Hematopoietic multipotent progenitor cell treated with erythropoietin and hydrocortisone succinate and interleukin-3 and kit ligand, for 4 days (in vitro differentiated cells): ENCODE measurements around the gene AKAP10.
"Not testable (repeated sequence)": the region's sequence is repeated elsewhere in the genome, so short reads cannot be mapped to it uniquely, and the experiment has no call there.

Experiments used
- DNase-seq: peaks from one replicate; pipeline ENCODE4 v3.0.0-alpha.2; 2015

AKAP10 gene

GRCh38 chr17:19915245-19915978 is 62.2 kb downstream of the AKAP10 start:
- DNase-seq: no peak

- no peak for DNase-seq
These were observed 66.6 kb downstream of the AKAP10 start for GRCh38 chr17:19911033-19911432.

- DNase-seq: no peak
These were observed 68.5 kb downstream of the AKAP10 start for GRCh38 chr17:19909139-19909538.

- DNase-seq: peak; percentile 21
These were observed 72.1 kb downstream of the AKAP10 start for GRCh38 chr17:19905502-19905901.

GRCh38 chr17:19904924-19905323 is 72.7 kb downstream of the AKAP10 start:
- no peak for DNase-seq

- DNase-seq: no peak
These were observed 73.2 kb downstream of the AKAP10 start for GRCh38 chr17:19904412-19904811.

GRCh38 chr17:19900809-19901208 is 76.8 kb downstream of the AKAP10 start:
- no peak for DNase-seq

- no peak for DNase-seq
These were observed 79.7 kb downstream of the AKAP10 start for GRCh38 chr17:19897903-19898302.

- DNase-seq: no peak
These were observed 80.4 kb downstream of the AKAP10 start for GRCh38 chr17:19897090-19897837.

GRCh38 chr17:19896679-19897078 is 80.9 kb downstream of the AKAP10 start:
- no peak for DNase-seq

- DNase-seq: not testable (repeated sequence)
These were observed 87.1 kb downstream of the AKAP10 start for GRCh38 chr17:19890554-19890953.

- DNase-seq: not testable (repeated sequence)
These were observed 87.6 kb downstream of the AKAP10 start for GRCh38 chr17:19890001-19890400.

- DNase-seq: no peak
These were observed 91.5 kb downstream of the AKAP10 start for GRCh38 chr17:19886116-19886515.

GRCh38 chr17:19883537-19884215 is 94.0 kb downstream of the AKAP10 start:
- peak; percentile 47 for DNase-seq

- DNase-seq: no peak
These were observed 97.2 kb downstream of the AKAP10 start for GRCh38 chr17:19880393-19880792.

- peak; percentile 91 for DNase-seq
These were observed 100.2 kb downstream of the AKAP10 start for GRCh38 chr17:19877364-19877945.

GRCh38 chr17:19876529-19877161 is 101.0 kb downstream of the AKAP10 start:
- DNase-seq: peak; percentile 97

GRCh38 chr17:19874256-19874655 is 103.4 kb downstream of the AKAP10 start:
- no peak for DNase-seq

- DNase-seq: no peak
These were observed 104.3 kb downstream of the AKAP10 start for GRCh38 chr17:19873346-19873745.

- DNase-seq: no peak
These were observed 109.6 kb downstream of the AKAP10 start for GRCh38 chr17:19868079-19868395.

- peak; percentile 85 for DNase-seq
These were observed 110.1 kb downstream of the AKAP10 start, which contains the start of gene ULK2 for GRCh38 chr17:19867329-19868078. ULK2 (minus strand) TSS chr17:19867936; CDS start chr17:19867417, 519 bp downstream.

GRCh38 chr17:19867079-19867328 is 110.6 kb downstream of the AKAP10 start:
- peak; percentile 86 for DNase-seq
